Lower leg skin (tissue), 3 donors: ENCODE results near the gene GPT2.

Experiments
- POLR2A ChIP-seq, 2 donors: fragments of 450-650 bp; IDR thresholded peaks; one replicate each; pipeline ENCODE4 v1.6.1; 2016 to 2017; ENCODE audit warnings: antibody characterized with exemption in 2 of 2, mild to moderate bottlenecking in 1 of 2, moderate library complexity in 1 of 2
- TF ChIP-seq, protein P1 (sequence below), 3 donors: fragments of 450-650 bp; IDR thresholded peaks; one replicate each; pipeline ENCODE4 v1.5.1; 2016; ENCODE audit warnings: antibody characterized with exemption in 3 of 3, mild to moderate bottlenecking in 3 of 3, moderate library complexity in 2 of 3

DNA sequence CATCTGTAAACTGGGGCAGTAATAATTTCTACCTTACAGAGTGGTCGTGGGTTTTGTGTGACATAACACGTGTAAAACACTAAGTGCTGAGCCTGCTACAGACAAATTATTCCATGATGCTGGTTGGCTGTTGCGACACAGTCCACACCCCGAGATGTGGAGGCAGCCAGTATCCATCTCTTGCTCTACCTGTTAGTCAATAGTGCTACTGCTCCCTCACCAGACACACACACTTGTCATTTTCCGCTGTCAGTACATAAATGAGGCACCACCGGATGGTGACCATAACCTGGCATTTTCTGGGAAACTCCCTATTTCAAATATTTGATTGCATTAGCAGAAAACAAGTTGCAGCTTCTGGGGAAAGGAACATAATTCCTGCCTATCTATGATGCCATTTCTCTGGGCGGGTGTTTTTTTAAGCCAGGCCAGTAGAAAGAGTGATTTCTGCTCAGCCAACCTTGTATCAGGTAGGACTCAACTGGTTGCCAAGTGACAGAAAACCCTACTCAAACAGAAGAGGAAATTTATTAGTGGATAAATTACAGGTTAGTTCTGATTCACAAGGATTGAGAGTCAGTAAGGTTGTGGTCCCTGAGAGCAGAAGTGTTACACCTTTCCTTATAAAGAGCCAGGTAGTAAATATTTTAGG lies 65.2 kb downstream of the GPT2 start:
- TF ChIP-seq, protein P1, sequence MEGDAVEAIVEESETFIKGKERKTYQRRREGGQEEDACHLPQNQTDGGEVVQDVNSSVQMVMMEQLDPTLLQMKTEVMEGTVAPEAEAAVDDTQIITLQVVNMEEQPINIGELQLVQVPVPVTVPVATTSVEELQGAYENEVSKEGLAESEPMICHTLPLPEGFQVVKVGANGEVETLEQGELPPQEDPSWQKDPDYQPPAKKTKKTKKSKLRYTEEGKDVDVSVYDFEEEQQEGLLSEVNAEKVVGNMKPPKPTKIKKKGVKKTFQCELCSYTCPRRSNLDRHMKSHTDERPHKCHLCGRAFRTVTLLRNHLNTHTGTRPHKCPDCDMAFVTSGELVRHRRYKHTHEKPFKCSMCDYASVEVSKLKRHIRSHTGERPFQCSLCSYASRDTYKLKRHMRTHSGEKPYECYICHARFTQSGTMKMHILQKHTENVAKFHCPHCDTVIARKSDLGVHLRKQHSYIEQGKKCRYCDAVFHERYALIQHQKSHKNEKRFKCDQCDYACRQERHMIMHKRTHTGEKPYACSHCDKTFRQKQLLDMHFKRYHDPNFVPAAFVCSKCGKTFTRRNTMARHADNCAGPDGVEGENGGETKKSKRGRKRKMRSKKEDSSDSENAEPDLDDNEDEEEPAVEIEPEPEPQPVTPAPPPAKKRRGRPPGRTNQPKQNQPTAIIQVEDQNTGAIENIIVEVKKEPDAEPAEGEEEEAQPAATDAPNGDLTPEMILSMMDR (IDR thresholded peaks at IDR 0.05), result no peak
- TF ChIP-seq POLR2A (IDR thresholded peaks at IDR 0.05), result no peak
